Endodermal cell (in vitro differentiated cells): ENCODE measurements around the gene VASP. TPM values are rescaled to one million over a fixed set of nuclear protein-coding genes. Genes with fewer than 3 reads are reported as not detected.

Experiments used
- DNase-seq: peaks from one replicate; pipeline ENCODE4 v3.0.0-alpha.2; 2017
- H3K27ac ChIP-seq: 2 replicates; pipeline ENCODE4 v1.5.1; 2013; ENCODE audit warnings: mild to moderate bottlenecking, low read depth, low read length, moderate library complexity
- H3K27me3 ChIP-seq: 2 replicates; pipeline ENCODE4 v1.6.1; 2013; ENCODE audit warnings: mild to moderate bottlenecking, low read length, moderate library complexity; ENCODE audit not compliant: insufficient read depth, control insufficient read depth, poor library complexity, severe bottlenecking
- H3K36me3 ChIP-seq: 2 replicates; pipeline ENCODE4 v1.7.0; 2013; ENCODE audit warnings: mild to moderate bottlenecking, low read length, moderate library complexity; ENCODE audit not compliant: control insufficient read depth, insufficient read depth
- H3K4me1 ChIP-seq: one replicate; pipeline ENCODE4 v1.7.0; 2013; ENCODE audit warnings: low read length; ENCODE audit not compliant: control insufficient read depth, insufficient read depth
- H3K4me3 ChIP-seq: 2 replicates; pipeline ENCODE4 v1.5.1; 2013; ENCODE audit warnings: mild to moderate bottlenecking, low read length, moderate library complexity
- H3K9ac ChIP-seq: 2 replicates; pipeline ENCODE4 v1.6.1; 2013; ENCODE audit warnings: mild to moderate bottlenecking, low read length, moderate library complexity; ENCODE audit not compliant: poor library complexity, severe bottlenecking; ENCODE audit errors: extremely low read depth
- H3K9me3 ChIP-seq: 2 replicates; pipeline ENCODE4 v1.6.1; 2013; ENCODE audit warnings: mild to moderate bottlenecking, low read length, moderate library complexity; ENCODE audit not compliant: control insufficient read depth
- H3K27ac Mint-ChIP-seq: 2 replicates; pipeline ENCODE4 v1.8.0; 2020; ENCODE audit warnings: mixed read lengths
- H3K27me3 Mint-ChIP-seq: 2 replicates; pipeline ENCODE4 v1.8.0; 2021; ENCODE audit warnings: mild to moderate bottlenecking, mixed read lengths; ENCODE audit not compliant: insufficient read depth
- H3K36me3 Mint-ChIP-seq: 2 replicates; pipeline ENCODE4 v1.8.0; 2020; ENCODE audit warnings: low read depth, mixed read lengths
- H3K4me1 Mint-ChIP-seq: 2 replicates; pipeline ENCODE4 v1.8.0; 2020; ENCODE audit warnings: mixed read lengths
- H3K4me3 Mint-ChIP-seq: 2 replicates; pipeline ENCODE4 v1.8.0; 2020; ENCODE audit warnings: mild to moderate bottlenecking, moderate library complexity, mixed read lengths
- H3K9me3 Mint-ChIP-seq: 2 replicates; pipeline ENCODE4 v1.8.0; 2020; ENCODE audit warnings: mild to moderate bottlenecking, mixed read lengths
- CTCF ChIP-seq: fragments of 200-600 bp; sonication (generic); conservative IDR thresholded peaks from 2 replicates; pipeline ENCODE4 v1.5.0; 2021; ENCODE audit warnings: antibody characterized with exemption, mild to moderate bottlenecking
- WGBS, 2 experiments: methylation state at CpG; one replicate each; pipeline versions ENCODE4 v1.1.5 to v1.1.7; 2013; ENCODE audit warnings: missing lambda C conversion rate in 2 of 2, mixed read lengths in 1 of 2; ENCODE audit not compliant: insufficient coverage in 1 of 2, insufficient read length in 1 of 2; 5-methylcytosine and 5-hydroxymethylcytosine counted together
- total RNA-seq, 2 donors: library from RNA; stranded (reverse); fragmentation: NEBNext Ultra II Directional in 1 of 2; extraction: Animal tissue kit (Norgen Biotek cat#: 25700) in 1 of 2; gene quantifications; 2 replicates in 1 of 2; 3 replicates in 1 of 2; pipeline ENCODE4 v1.2.1, GENCODE V29; 2021

VASP gene
- total RNA-seq, 2 donors from 2014 or later, result 134 to 144 TPM

GRCh38 chr19:45476304-45476703 is 31.0 kb upstream of the VASP start:
- no peaks in the 10 kb centered on the region for H3K4me1 ChIP-seq
- H3K4me1 Mint-ChIP-seq, result peaks cover 17% of the 10 kb centered on the region
- H3K4me3 Mint-ChIP-seq, result no peak overlapping the region
- DNase-seq, result no peak
- no peak overlapping the region for H3K27ac ChIP-seq
- H3K27me3 ChIP-seq, result peaks cover 11% of the 10 kb centered on the region
- peaks cover 10% of the 10 kb centered on the region for H3K27me3 Mint-ChIP-seq
- H3K36me3 Mint-ChIP-seq, result no peaks in the 10 kb centered on the region
- no peak overlapping the region for H3K27ac Mint-ChIP-seq
- H3K36me3 ChIP-seq, result no peaks in the 10 kb centered on the region
- no peak overlapping the region for H3K9ac ChIP-seq
- H3K4me3 ChIP-seq, result no peak overlapping the region
- no peaks in the 10 kb centered on the region for H3K9me3 Mint-ChIP-seq
- TF ChIP-seq CTCF, result no peak
- WGBS, 2 experiments, result 71 to 74% methylated on average over 3 to 5 of the region's 5 CpGs
- no peaks in the 10 kb centered on the region for H3K9me3 ChIP-seq

- Histone ChIP-seq H3K4me3 (no peak overlapping the region), H3K27ac (no peak overlapping the region), H3K4me1 (no peaks in the 10 kb centered on the region), H3K36me3 (no peaks in the 10 kb centered on the region), H3K9me3 (no peaks in the 10 kb centered on the region), H3K27me3 (peaks cover 2% of the 10 kb centered on the region), H3K9ac (no peak overlapping the region)
- WGBS, 2 experiments, result 78 to 90% methylated on average over 4 to 5 of the region's 5 CpGs
- Mint-ChIP-seq H3K27ac (no peak overlapping the region), H3K9me3 (no peaks in the 10 kb centered on the region), H3K36me3 (no peaks in the 10 kb centered on the region), H3K4me3 (no peak overlapping the region), H3K4me1 (peaks cover 16% of the 10 kb centered on the region), H3K27me3 (peaks cover 7% of the 10 kb centered on the region)
- no peak for DNase-seq
- TF ChIP-seq CTCF, result no peak
Measured at GRCh38 chr19:45477186-45477585, 30.1 kb upstream of the VASP start.

GRCh38 chr19:45477713-45478453 is 29.4 kb upstream of the VASP start:
- peaks cover 10% of the 10 kb centered on the region for H3K4me1 Mint-ChIP-seq
- no peak for TF ChIP-seq CTCF
- Histone ChIP-seq H3K36me3 (no peaks in the 10 kb centered on the region), H3K9ac (peak overlapping the region; percentile 98), H3K27ac (no peak overlapping the region), H3K27me3 (no peaks in the 10 kb centered on the region), H3K4me1 (no peaks in the 10 kb centered on the region), H3K4me3 (peak overlapping the region; percentile 95), H3K9me3 (no peaks in the 10 kb centered on the region)
- peak overlapping the region; percentile 75 for H3K4me3 Mint-ChIP-seq
- WGBS, 2 experiments, result 20 to 28% methylated on average over 8 to 12 of the region's 12 CpGs
- H3K27ac Mint-ChIP-seq, result peak overlapping the region; percentile 99
- no peaks in the 10 kb centered on the region for H3K9me3 Mint-ChIP-seq
- H3K27me3 Mint-ChIP-seq, result peaks cover 1% of the 10 kb centered on the region
- DNase-seq, result no peak
- no peaks in the 10 kb centered on the region for H3K36me3 Mint-ChIP-seq
